ENCODE measurements around the gene MARCHF7. TPM values are rescaled to one million over a fixed set of nuclear protein-coding genes. Genes with fewer than 3 reads are reported as not detected.

The MARCHF7 gene
- total RNA-seq, 1 experiment from 2014 or later, result 84.3 TPM

DNA sequence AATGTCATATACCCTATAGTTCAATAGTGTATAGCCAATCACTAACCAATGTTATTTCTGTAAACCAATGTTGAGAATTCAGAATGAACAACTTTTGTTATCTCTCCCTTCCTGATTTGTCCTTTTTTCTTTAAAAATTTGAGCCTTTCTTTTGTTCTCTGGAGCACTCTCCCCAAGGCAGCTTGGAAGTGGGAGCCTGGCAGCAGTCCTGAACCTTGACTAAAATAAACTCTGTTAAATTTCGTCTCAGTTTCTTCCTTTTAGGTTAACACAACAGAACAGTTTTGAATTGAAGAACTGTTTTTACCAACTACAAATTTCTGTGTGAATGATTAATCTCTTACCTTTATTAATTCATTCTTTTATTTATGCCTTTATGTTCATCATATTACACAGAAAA lies 49.8 kb downstream of the MARCHF7 start:
- BruUV-seq (replicated peaks), result no TSS peak
- Histone ChIP-seq H4K20me1 (ENCODE audit: low read length) (peaks cover 32% of the 10 kb centered on the region), H3K4me3 (ENCODE audit: low read length) (no peak overlapping the region), H3K36me3 (ENCODE audit: low read depth, low read length) (peaks cover 89% of the 10 kb centered on the region), H3K9me3 (ENCODE audit: low read length) (no peaks in the 10 kb centered on the region), H3K4me1 (ENCODE audit: insufficient read depth, low read length) (no peaks in the 10 kb centered on the region), H2AFZ (ENCODE audit: low read length) (no peak overlapping the region), H3K4me2 (ENCODE audit: low read length) (no peak overlapping the region), H3K79me2 (ENCODE audit: low read length) (peaks cover 16% of the 10 kb centered on the region), H3K9ac (ENCODE audit: low read length) (no peak overlapping the region), H3K27ac (ENCODE audit: low read length) (no peak overlapping the region), H3K9me2 (replicated peaks; ENCODE audit: low read length) (no peaks in the 10 kb centered on the region), H3K27me3 (ENCODE audit: low read length) (no peaks in the 10 kb centered on the region), H3F3A (ENCODE audit: low read length, unreplicated experiment) (peaks cover 5% of the 10 kb centered on the region)
- CTCF ChIA-PET, result no interaction called here
- POLR2A ChIA-PET (ENCODE audit: unreplicated experiment), result no interaction called here
- no peak for ATAC-seq
- DNase-seq, result no peak
- intact Hi-C loops (cut with micrococcal nuclease), result no loop called here
- TF ChIP-seq, protein P1, sequence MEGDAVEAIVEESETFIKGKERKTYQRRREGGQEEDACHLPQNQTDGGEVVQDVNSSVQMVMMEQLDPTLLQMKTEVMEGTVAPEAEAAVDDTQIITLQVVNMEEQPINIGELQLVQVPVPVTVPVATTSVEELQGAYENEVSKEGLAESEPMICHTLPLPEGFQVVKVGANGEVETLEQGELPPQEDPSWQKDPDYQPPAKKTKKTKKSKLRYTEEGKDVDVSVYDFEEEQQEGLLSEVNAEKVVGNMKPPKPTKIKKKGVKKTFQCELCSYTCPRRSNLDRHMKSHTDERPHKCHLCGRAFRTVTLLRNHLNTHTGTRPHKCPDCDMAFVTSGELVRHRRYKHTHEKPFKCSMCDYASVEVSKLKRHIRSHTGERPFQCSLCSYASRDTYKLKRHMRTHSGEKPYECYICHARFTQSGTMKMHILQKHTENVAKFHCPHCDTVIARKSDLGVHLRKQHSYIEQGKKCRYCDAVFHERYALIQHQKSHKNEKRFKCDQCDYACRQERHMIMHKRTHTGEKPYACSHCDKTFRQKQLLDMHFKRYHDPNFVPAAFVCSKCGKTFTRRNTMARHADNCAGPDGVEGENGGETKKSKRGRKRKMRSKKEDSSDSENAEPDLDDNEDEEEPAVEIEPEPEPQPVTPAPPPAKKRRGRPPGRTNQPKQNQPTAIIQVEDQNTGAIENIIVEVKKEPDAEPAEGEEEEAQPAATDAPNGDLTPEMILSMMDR (conservative IDR thresholded peaks at IDR 0.05; ENCODE audit: low read depth, low read length), result no peak
- TF ChIP-seq EZH2phosphoT487 (IDR thresholded peaks at IDR 0.05; ENCODE audit: borderline replicate concordance, low read length), result no peak
- no peak for TF ChIP-seq EZH2 (IDR thresholded peaks at IDR 0.05; ENCODE audit: low read length, unreplicated experiment)

Other genes starting within 250 kb of the MARCHF7 start
- 15.7 and 19.6 TPM in 2 replicates for gene BAZ2B, start 96.0 kb upstream of the MARCHF7 start, total RNA-seq (2014; rRNA removed)
- 7.4 and 8.5 TPM in 2 replicates for gene CD302, start 85.7 kb downstream of the MARCHF7 start, total RNA-seq (2014; rRNA removed)
- not detected in 2 replicates for gene LY75, start 192.2 kb downstream of the MARCHF7 start, total RNA-seq (2014; rRNA removed)